Subcutaneous preadipocyte (primary cell): Measurements from ENCODE around the gene KRTAP5-9. TPM values are rescaled to one million over a fixed set of nuclear protein-coding genes. Genes with fewer than 3 reads are reported as not detected.

ENCODE experiments used
- small RNA-seq: library from RNA; depleted of rRNA; stranded (forward); fragments of <200 nt; gene quantifications from one replicate; pipeline ENCODE3, GENCODE V24; 2012
- total RNA-seq: library from RNA; depleted of rRNA; stranded (reverse); fragments of >200 nt; gene quantifications from 2 replicates; pipeline ENCODE4 v1.2.3, GENCODE V29; 2012

KRTAP5-9 gene, protein sequence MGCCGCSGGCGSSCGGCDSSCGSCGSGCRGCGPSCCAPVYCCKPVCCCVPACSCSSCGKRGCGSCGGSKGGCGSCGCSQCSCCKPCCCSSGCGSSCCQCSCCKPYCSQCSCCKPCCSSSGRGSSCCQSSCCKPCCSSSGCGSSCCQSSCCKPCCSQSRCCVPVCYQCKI
- total RNA-seq: not detected in 2 replicates

DNA sequence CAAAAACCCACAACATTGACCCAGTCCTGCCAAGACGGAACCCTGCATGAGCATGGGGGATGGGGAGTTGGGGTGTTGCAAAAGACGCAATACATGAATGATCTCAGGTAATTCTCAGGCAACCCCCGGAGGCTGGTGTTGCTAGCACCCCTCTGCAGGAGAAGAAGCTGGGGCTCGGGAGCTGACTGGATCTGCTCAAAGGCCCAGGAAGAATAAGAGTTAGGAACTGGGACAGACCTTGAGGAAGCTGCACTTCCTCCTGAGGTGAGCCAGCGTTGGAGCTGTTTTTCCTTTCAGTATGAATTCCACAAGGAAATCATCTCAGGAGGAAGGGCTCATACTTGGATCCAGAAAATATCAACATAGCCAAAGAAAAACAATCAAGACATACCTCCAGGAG lies at the start of gene KRTAP5-9:
Gene KRTAP5-9, plus strand, starts transcription at position 301 of the 400 bp plus-strand sequence. CDS start 238 bp downstream, outside the sequence.

DNA sequence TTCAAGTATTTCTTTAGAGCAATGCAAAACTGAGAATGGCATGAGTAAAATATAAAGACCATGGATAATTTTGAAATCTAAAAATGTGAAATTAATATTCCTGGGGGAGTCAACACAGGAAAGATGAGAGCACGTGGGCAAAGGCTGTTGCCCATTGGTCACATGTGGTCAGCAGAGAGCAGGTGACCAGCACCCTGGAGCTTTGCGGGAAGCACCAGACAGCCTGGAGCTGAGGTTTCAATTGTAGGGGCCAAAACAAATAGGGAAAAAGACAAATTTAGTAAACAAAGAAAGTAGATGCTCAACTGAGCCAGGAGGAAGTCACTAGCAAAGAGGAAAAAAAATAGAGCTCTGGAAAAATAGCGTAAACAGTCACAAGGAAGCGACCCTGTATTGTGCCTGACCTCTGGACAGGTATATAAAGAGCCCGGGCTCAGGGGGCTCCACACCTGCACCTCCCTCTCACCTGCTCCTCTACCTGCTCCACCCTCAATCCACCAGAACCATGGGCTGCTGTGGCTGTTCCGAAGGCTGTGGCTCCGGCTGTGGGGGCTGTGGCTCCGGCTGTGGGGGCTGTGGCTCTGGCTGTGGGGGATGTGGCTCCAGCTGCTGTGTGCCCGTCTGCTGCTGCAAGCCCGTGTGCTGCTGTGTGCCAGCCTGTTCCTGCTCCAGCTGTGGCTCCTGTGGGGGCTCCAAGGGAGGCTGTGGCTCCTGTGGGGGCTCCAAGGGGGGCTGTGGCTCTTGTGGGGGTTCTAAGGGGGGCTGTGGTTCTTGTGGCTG lies 21.2 kb upstream of the KRTAP5-9 start, which contains the start of gene KRTAP5-7:
Gene KRTAP5-7, plus strand, starts transcription at position 472 of the 780 bp plus-strand sequence. Its CDS starts 34 bp downstream, at position 506.

DNA sequence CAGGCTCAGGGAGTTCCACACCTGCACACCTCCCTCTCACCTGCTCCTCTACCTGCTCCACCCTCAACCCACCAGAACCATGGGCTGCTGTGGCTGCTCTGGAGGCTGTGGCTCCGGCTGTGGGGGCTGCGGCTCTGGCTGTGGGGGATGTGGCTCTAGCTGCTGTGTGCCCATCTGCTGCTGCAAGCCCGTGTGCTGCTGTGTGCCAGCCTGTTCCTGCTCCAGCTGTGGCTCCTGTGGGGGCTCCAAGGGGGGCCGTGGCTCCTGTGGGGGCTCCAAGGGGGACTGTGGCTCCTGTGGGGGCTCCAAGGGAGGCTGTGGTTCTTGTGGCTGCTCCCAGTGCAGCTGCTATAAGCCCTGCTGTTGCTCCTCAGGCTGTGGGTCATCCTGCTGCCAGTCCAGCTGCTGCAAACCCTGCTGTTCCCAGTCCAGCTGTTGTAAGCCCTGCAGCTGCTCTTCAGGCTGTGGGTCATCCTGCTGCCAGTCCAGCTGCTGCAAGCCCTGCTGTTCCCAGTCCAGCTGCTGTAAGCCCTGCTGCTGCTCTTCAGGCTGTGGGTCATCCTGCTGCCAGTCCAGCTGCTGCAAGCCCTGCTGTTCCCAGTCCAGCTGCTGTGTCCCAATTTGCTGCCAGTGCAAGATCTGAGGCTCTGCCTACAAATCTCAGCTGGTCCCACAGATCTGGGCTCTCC lies 10.1 kb upstream of the KRTAP5-9 start, which contains the start of gene KRTAP5-8:
Gene KRTAP5-8, plus strand, starts transcription at position 49 of the 689 bp plus-strand sequence. Its CDS starts 31 bp downstream, at position 80.

DNA sequence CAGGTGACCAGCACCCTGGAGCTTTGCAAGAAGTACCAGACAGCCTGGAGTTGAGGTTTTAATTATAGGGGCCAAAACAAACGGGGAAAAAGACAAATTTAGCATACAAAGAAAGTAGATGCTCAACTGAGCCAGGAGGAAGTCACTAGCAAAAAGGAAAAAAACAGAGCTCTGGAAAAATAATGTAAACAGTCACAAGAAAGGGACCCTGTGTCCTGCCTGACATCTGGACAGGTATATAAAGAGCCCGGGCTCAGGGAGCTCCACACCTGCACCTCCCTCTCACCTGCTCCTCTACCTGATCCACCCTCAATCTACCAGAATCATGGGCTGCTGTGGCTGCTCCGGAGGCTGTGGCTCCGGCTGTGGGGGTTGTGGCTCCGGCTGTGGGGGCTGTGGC lies 17.0 kb downstream of the KRTAP5-9 start, which contains the start of gene KRTAP5-10:
Gene KRTAP5-10, plus strand, starts transcription at position 301 of the 400 bp plus-strand sequence. Its CDS starts 25 bp downstream, at position 326.

DNA sequence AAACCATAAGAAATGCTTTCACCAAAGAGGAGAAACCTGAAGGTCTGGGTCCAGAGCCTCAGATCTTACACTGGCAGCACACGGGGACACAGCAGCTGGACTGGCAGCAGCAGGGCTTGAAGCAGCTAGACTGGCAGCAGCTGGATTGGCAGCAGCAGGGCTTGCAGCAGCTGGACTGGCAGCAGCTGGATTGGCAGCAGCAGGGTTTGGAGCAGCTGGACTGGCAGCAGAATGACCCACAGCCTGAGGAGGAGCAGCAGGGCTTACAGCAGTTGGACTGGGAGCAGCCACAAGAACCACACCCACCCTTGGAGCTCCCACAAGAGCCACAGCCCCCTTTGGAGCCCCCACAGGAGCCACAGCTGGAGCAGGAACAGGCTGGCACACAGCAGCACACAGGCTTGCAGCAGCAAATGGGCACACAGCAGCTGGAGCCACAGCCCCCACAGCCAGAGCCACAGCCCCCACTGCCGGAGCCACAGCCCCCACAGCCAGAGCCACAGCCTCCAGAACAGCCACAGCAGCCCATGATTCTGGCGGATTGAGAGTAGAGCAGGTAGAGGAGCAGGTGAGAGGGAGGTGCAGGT lies 34.2 kb downstream of the KRTAP5-9 start, which contains the start of gene KRTAP5-11:
Gene KRTAP5-11, minus strand, starts transcription at position 567 of the 587 bp plus-strand sequence. Its CDS starts 38 bp downstream, at position 529.

Small RNA genes within 50 kb of the gene (small RNA-seq; reads per million reads assigned to genes)
- gene AP000867.1: not detected
- not detected for gene KRTAP5-14P

Other genes starting within 250 kb of the KRTAP5-9 start
- gene DHCR7, start 100.0 kb upstream of the KRTAP5-9 start, total RNA-seq: 64.3 and 76.6 TPM in 2 replicates
- gene NADSYN1, start 95.2 kb upstream of the KRTAP5-9 start, total RNA-seq: 70.8 and 78.6 TPM in 2 replicates
- 0.37 TPM in 1 of 2 replicates, not detected in the other for gene KRTAP5-7, start 21.2 kb upstream of the KRTAP5-9 start, total RNA-seq
- not detected in 2 replicates for gene KRTAP5-8, start 10.4 kb upstream of the KRTAP5-9 start, total RNA-seq
- gene KRTAP5-10, start 17.1 kb downstream of the KRTAP5-9 start, total RNA-seq: not detected in 2 replicates
- gene KRTAP5-11, start 34.5 kb downstream of the KRTAP5-9 start, total RNA-seq: not detected in 2 replicates